ENCODE data around the gene SNX18. TPM values are rescaled to one million over a fixed set of nuclear protein-coding genes. Genes with fewer than 3 reads are reported as not detected.
A peak's percentile ranks its signal among the peaks of the same experiment; 100 is the strongest.

The SNX18 gene
- total and polyA plus RNA-seq, 2 of the 4 experiments (the other 2 are of a cell fraction) = 31.2 to 50.0 TPM

- no peaks in the 10 kb centered on the region for H4K20me1 ChIP-seq (ENCODE audit: insufficient read depth, low read length)
- H3K27ac ChIP-seq (ENCODE audit: insufficient read depth, low read length) = peak overlapping the region; percentile 93
- ATAC-seq (ENCODE audit: low read depth) (peak; percentile 66), DNase-seq (peak; percentile 27)
- peak overlapping the region; percentile 60 for H2BK5ac ChIP-seq (ENCODE audit: low read depth, low read length, poor library complexity, severe bottlenecking)
- H3K56ac ChIP-seq (ENCODE audit: extremely low read depth, insufficient read depth, low read length) = no peak overlapping the region; the same call in 1 of the 2 replicates
- peaks cover 7% of the 10 kb centered on the region for H3K9me1 ChIP-seq (ENCODE audit: insufficient read depth, low read length)
- ChIA-PET POLR2A (ENCODE audit: unreplicated experiment) (no interaction called here), CTCF (no interaction called here)
- no peak overlapping the region for H3K4me3 ChIP-seq (ENCODE audit: insufficient read depth, low read depth, low read length)
- peak overlapping the region; percentile 29 for H4K91ac ChIP-seq (ENCODE audit: insufficient read depth, low read depth, low read length)
- peak overlapping the region; percentile 83 for H3K4ac ChIP-seq (ENCODE audit: low read depth, low read length)
- dilution Hi-C loops (cut with HindIII; ENCODE audit: low sequenced_read_pairs, unreplicated experiment) (no loop called here), intact Hi-C loops (cut with micrococcal nuclease) (no loop called here), in situ Hi-C loops (cut with MboI; ENCODE audit: low sequenced_read_pairs) (no loop called here)
- peaks cover 16% of the 10 kb centered on the region for H3K4me1 ChIP-seq (ENCODE audit: control insufficient read depth, insufficient read depth, low read length)
- H3K9ac ChIP-seq (ENCODE audit: low read depth, low read length) = peak overlapping the region; percentile 74
- peak overlapping the region; percentile 89 for H2AK5ac ChIP-seq (ENCODE audit: low read depth, low read length)
- H3K36me3 ChIP-seq (ENCODE audit: control insufficient read depth, insufficient read depth, low read length) = no peaks in the 10 kb centered on the region
- peak overlapping the region; percentile 87 for H3K18ac ChIP-seq (ENCODE audit: low read depth, low read length)
- no peak for TF ChIP-seq MXI1 (IDR thresholded peaks at IDR 0.05; ENCODE audit: borderline replicate concordance, low read depth, low read length)
- H4K5ac ChIP-seq (ENCODE audit: low read depth, low read length) = peak overlapping the region; percentile 90
- H4K8ac ChIP-seq (ENCODE audit: low read depth in 2 of 2, low read length in 2 of 2) = peak overlapping the region in 1 of 2 experiments; percentile 91; a peak in 3 of 4 replicates
- peak overlapping the region; percentile 94 for H2BK120ac ChIP-seq (ENCODE audit: low read depth, low read length)
- peak overlapping the region; percentile 86 for H3K23ac ChIP-seq (ENCODE audit: low read depth, low read length)
- peak overlapping the region; percentile 84 for H2BK20ac ChIP-seq (ENCODE audit: low read depth, low read length)
- peak overlapping the region; percentile 63; the same call in 1 of the 3 replicates for H2BK15ac ChIP-seq (ENCODE audit: low read depth, low read length)
- 0 out of 4 replicates have a peak, but pooled peaks cover 0 to 6% of the 10 kb centered on the region in 2 experiments for H3K79me1 ChIP-seq (ENCODE audit: low read depth in 1 of 2, low read length in 2 of 2)
- H3K4me2 ChIP-seq (ENCODE audit: low read depth, low read length) = peak overlapping the region; percentile 82
- H2AFZ ChIP-seq (replicated peaks; ENCODE audit: low read length, poor library complexity) = peak overlapping the region; percentile 90
- peak overlapping the region; percentile 77 for H3K14ac ChIP-seq (replicated peaks; ENCODE audit: low read depth, low read length)
- H2AK9ac ChIP-seq (replicated peaks; ENCODE audit: low read depth, low read length, poor library complexity) = no peak overlapping the region
- no peaks in the 10 kb centered on the region for H3K27me3 ChIP-seq (ENCODE audit: control insufficient read depth, insufficient read depth, low read length)
- BruUV-seq (replicated peaks) = no TSS peak
- WGBS, 2 experiments (ENCODE audit: extremely low coverage in 2 of 2, insufficient read length in 1 of 2) = no CpG with 5 or more reads among the region's 7 CpGs
- peaks cover 2% of the 10 kb centered on the region; the same call in 1 of the 2 replicates for H3K9me3 ChIP-seq (ENCODE audit: control insufficient read depth, insufficient read depth, low read length)
Measured at GRCh38 chr5:54580997-54581811, 63.6 kb downstream of the SNX18 start.
